EL (cell line): ENCODE data around the gene SH3GLB1.

Source experiments
- DNase-seq: peaks from one replicate; pipeline ENCODE4 v3.0.0-alpha.2; 2016

The SH3GLB1 gene

DNA sequence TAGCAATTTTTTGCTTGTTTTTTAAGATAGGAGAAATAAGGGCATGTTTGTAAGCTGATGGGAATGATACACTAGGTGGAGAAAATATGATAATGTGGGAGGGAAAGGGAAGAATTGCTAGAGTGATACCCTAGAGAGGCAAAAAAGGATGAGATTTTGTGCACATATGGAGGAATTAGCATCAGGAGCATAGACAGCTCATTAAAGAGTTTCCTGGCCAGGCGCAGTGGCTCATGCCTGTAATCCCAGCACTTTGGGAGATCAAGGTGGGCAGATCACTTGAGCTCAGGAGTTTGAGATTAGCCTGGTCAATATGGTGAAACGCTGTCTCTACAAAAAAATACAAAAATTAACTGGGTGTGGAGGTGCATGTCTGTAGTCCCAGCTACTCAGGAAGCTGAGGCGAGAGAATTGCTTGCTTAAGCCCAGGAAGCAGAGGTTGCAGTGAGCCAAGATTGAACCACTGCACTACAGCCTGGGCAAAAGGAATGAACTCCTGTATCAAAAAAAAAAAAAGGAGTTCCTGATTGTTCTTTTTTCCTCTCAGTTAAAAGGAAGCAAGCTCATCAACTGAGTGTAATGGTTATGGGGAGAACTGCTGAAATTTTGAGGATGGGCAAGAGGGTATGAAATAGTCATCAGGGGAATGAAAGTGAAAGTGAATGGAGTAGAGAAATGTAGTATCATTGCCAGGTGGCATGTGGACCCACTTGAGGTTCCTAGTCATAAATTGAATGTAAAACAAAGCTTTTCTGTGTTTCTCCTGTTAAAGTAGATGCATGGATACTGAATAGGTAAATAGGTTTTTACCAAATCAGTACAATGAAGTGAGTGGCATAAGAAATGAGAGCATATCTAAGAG, 35.5 kb downstream of the SH3GLB1 start:
- DNase-seq = no peak

DNA sequence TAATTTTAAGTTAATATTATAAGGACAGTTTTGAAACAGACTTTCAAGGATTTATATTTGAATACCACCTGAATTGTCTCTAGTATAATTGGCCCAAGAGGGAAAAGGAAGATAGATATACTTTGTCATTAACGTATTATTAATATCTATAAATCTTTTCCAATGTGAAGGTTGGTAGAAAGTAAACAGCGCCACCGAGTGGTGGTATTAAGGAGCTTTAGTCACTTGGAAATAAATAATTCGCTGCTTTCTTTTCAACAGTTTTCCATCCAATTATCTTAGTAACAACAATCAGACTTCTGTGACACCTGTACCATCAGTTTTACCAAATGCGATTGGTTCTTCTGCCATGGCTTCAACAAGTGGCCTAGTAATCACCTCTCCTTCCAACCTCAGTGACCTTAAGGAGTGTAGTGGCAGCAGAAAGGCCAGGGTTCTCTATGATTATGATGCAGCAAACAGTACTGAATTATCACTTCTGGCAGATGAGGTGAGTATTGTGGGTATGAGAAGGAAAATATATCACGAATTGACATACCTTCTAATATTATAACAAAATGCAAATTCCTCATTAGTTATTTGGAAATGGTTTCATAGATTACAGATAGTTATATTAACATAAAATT, 37.7 kb downstream of the SH3GLB1 start:
- DNase-seq = peak; percentile 32

GRCh38 chr1:86747304-86747703, 42.9 kb downstream of the SH3GLB1 start:
- DNase-seq = no peak

DNA sequence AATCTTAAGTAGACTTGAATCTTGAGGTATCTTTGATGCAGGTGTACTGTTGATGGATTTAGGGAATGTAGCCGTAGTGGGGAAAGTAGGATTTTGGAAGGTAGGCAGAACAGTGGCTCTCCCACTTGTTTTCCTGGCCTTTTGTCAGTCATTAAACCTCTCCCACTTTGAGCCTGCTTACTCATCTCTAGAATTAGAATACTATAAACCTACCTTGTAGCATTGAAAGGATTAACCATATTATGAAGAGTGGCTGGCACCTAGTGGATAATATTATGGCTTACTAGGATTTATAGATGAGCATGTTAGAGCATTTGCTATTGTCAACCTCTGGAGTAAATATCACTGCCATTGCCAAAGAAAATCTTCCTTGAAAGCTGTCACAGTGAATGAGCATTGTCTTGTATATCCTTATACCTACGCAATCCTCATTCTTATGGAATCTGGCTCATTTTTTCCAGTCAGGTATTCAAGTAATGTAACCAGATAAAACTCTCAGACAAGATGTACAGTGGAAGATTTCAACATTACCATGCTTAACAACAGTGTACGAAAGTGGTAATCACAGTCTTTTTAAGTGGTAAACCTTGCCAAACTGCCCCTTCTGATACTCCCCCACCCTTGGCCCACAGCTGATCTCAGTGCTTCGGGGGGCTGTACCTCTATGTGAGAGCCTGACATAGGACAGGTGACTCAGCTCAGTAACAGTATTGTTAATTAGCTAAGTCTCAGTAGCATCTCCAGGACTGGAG, 44.4 kb downstream of the SH3GLB1 start:
- no peak for DNase-seq

GRCh38 chr1:86750076-86750475, 45.7 kb downstream of the SH3GLB1 start:
- no peak for DNase-seq

DNA sequence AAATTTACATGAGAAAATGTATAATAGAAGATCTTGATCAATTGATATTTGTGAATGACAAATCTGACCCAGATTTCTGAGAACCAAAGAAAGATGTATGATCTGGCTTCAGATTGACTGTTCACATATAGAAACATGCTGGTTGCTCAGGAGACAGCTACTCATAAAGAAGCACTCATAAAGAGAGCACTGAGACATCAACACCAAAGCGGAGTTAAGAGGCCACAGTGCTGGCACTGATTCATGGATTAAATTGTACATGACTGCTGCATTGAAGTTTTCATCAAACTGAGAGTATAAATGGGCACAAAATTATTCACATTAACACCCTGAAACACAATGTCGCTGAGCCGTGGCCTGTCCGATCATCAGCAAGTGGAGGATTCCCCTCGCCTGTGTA, 46.2 kb downstream of the SH3GLB1 start:
- no peak for DNase-seq

DNA sequence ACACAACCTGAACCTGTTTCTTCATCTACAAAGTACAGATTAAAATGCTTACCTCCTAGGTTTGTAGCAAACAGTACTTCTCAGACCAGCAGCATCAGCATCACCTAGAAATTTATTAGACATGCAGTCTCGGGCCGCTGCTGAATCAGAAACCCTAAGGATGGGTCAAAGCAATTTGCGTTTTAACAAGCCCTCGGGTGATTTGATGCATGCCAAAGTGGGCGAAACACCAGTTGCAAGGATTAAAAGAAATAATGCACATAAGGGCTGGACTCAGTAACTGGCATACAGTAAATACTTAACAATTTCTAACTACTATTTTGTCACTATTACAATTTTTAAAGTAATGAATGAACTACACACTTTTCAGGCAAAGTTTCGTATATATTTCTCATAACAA, 47.5 kb downstream of the SH3GLB1 start:
- no peak for DNase-seq

DNA sequence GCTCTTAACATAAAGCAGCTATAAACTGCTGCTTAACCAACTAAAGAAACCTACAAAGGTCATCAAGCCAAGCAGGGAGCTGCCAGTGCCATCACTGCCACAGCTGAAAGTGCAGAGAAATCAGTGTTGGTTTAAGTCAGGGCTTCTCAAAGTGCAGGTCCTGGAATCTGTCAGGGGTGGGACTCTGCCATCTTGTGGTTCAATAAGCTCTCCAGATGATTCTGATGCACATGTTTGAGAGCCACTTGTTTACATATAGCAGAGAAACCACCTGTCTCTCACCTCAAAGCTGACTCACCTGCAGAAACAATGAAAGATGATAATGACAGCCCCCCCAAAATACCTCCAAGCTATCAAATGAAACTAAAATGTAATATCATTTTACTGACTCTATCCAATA, 49.3 kb downstream of the SH3GLB1 start:
- peak; percentile 18 for DNase-seq

DNA sequence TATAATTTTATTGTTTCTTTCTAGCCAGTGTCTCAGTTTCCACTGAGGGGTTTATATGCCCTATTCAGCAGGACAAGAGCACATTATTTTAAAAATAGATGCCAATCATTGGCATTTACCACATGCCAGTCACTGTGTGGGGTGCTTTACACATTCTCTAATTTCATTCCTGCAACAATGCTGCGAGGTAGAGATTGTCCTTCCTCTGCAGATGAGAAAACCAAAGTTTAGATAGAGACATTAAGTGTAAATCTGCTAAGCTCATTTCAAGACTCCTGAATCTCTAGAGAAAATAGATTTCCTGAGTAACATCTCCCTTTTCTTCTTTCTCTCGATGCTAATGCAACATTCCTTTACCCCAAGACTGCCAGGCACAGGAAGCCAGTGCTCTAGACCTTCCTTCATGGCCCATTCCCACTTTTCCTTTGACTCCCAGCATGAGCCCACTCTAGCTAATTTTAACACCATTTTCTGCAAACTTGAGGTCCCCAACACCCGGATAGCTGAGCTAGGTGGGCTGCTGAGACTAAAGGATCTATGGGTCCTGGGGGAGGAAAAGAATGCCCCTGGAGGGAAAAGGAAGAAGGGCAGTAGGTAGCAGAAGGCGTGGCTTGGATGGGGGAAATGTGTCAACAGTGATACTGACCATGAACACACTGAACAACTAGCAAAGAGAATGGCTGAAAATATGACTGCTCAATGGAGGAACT, 50.0 kb downstream of the SH3GLB1 start:
- no peak for DNase-seq

DNA sequence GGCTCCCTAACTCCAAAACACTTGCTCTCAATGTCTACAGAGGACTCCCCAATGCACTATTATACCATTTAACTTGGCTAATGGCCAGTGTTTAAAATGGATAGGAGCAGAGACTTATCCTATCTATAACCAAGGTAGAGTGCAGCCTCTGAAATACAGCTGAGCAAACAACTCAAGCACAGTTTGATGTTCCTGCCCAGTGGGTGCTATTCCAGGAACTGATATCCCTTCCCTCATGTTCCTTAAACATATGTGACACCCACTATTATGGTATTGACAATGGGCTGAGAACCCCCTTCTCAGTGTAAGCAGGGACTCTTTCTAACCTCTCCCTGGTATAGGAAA, 51.7 kb downstream of the SH3GLB1 start:
- no peak for DNase-seq

- DNase-seq = no peak
Measured at GRCh38 chr1:86757272-86757984, 53.1 kb downstream of the SH3GLB1 start.

DNA sequence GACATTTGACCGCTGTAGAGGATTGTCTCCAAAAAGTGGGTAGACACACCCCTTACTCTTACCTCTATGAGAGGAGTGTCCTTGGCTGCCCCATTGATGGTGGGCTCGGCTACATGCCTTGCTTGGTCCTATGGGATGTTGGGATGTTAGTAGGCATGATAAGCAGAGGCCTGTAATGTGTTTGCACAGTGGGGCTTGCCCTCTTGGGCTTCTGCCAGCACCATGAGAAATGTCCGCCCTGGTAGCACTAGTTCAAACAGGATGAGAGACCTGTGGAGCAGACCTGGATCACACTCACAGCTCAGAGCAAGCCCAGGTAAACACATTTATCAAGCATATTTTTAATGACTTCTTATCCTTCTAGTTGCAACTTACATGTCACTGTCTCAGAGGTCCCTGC, 54.2 kb downstream of the SH3GLB1 start:
- DNase-seq = no peak

- no peak for DNase-seq
Measured at GRCh38 chr1:86760199-86760598, 55.8 kb downstream of the SH3GLB1 start.

DNA sequence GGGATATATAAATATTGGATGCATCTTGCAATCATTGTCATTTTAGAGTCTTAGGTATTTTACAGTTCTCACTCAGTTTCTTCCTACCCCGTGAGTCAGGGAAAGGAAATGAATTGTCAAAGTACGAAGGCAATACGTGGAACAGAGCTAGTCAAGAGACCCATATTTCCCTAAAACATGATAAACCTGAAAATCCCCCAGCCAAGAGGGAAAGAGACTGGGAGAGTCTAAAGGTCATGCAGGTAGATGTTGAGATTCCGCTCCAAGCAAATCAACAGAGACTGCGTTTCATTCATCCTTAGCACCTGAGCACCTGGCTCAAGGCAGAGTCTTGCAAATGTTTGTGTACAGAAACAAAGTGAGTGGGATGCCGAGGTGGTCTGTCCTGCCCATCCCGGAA, 58.0 kb downstream of the SH3GLB1 start:
- no peak for DNase-seq

DNA sequence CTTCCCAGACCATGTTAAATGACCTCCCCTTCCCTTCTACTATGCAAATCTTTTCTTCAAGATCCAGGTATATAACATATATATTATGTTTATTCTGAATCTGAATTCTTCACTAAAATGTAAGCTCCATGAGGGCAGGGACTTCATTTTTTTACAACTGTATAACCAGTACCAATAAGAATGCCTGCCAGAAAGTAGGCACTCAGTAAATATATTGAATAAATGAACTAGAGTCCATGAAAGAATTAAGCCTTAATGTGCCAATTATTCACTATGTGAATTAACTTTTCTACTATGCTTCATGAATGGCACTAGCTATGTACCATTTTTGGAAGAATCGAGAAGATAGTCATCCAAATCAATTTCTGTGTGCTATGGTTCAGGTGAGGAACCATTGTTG, 60.1 kb downstream of the SH3GLB1 start:
- DNase-seq = no peak

DNA sequence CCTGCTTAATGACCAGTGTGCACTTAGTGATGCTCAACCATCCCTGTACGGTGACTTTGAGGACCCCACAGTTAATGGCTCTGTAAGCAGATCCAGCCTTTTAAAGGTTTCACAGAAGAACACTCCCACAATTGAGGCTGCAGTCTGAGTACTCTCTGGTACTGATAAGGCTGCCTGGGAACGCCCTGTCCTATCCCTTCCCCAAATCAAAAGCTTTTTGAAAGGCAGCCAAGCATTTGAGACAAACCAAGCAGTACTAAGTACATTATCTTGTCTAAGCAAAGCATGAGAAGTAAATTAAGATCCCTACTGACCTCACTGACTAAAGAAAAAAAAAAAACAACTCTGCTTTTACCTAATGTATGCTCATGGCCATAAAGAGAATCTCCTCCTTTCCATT, 60.7 kb downstream of the SH3GLB1 start:
- DNase-seq = no peak

DNA sequence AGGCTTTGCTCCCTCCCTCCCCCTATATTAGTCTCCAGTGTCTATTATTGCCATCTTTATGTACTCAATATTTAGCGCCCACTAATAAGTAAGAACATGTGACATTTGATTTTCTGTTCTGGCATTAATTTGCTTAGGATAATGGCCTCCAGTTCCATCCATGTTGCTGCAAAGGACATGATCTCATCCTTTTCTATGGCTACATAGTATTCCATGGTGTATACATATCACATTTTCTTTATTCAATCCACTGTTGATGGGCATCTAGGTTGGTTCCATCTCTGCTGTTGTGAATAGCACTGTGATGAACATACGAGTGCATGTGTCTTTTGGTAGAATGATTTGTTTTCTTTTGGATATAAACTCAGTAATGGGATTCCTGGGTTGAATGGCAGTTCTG, 61.3 kb downstream of the SH3GLB1 start:
- DNase-seq = no peak

DNA sequence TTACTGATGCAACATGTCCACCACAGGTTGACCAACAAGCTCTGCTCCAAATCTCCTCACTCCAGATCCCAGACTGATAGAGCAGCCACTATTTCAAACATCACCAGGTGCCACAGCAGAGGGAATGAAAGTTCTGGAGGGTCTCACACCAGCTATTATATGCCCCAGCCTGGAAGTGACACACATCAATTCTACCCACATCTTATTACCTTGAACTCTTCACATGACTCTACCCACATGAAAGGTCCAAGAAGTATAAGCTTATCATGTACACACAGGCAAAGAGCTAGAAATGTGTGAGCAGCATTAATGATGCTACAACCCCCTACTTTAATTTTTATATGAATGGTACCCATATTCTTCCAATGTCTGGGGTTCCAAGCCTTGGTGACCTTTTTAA, 64.2 kb downstream of the SH3GLB1 start:
- no peak for DNase-seq

DNA sequence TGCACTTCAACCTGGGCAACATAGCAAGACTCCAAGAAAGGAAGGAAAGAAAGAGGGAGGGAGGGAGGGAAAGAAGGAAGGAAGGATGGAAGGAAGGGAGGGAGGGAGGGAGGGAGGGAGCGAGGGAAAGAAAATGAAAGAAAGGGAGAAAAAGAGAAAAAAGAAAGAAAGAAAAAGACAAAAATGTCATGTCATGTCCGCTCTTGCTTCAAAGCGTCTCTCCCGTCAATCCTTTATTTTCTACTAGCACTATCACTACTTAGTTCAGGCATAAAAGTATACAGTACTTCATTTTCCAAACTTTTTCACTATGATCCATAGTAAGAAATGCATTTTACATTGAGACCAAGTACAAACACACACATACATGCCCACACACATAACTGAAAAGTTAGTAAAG, 64.7 kb downstream of the SH3GLB1 start:
- DNase-seq = no peak

DNA sequence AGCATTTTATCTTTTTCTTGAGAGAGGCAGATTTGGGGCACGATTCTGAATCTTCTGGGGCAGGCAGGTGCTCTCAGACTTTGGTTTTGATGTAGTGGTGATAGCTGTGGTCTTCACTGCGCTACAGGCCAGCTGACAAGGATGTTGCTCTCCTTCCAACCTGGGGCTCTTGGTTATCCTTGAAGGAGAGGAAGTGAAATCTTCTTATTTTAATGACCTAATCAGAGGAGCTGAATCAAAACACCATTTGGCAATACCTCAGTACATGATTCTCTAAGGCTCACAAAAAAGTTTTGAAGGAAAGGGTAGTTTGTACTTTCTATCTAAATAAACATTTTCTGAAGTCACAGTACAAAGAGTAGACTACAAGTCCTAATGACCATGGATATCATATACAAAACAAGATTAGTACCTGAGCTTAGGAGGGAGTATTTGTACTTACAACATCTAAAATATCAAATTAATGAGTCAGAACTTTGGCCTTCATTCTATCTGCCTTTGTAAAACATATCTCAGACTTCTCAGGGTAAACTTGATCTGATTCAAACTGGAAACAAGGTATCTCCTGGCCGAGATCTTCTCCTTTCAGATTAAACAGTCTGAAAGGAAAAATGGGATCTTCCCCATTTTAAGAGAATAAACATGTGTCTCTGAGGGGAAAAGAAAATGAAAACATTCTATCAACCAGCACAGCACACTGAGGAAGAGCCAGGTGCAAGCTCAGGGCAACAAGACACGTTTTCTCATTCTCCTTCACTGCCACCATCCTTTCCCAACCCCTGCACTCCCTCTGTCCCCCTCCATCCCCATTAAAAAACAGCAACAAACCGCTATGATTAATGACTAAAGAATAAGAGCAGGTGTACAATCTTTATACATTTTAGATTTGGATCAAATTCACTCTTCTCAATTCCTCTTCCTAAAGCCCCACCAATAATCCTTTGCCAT, 69.2 kb downstream of the SH3GLB1 start:
- DNase-seq = peak; percentile 53
